Thyroid gland (tissue), 4 donors: ENCODE measurements around the gene TMEM126B.

Experiments
- CTCF ChIP-seq, 6 experiments: fragments of 200-600 bp in 3 of 6; fragments of 450-650 bp in 3 of 6; sonication (generic) in 3 of 6; IDR thresholded peaks; one replicate each; pipeline ENCODE4 v1.5.1; 2016 to 2019; ENCODE audit warnings: antibody characterized with exemption in 6 of 6, mild to moderate bottlenecking in 2 of 6, inconsistent platforms in 1 of 6, moderate library complexity in 1 of 6
- POLR2A ChIP-seq, 2 donors: fragments of 450-650 bp; IDR thresholded peaks; one replicate each; pipeline ENCODE4 v1.6.1; 2017; ENCODE audit warnings: antibody characterized with exemption in 2 of 2, mild to moderate bottlenecking in 2 of 2, moderate library complexity in 1 of 2

- TF ChIP-seq CTCF (IDR thresholded peaks at IDR 0.05) = no peak
- TF ChIP-seq POLR2A (IDR thresholded peaks at IDR 0.05) = no peak
These were observed 25.2 kb upstream of the TMEM126B start for GRCh38 chr11:85603220-85603619.
